ENCODE data around the gene YEATS2. TPM values are rescaled to one million over a fixed set of nuclear protein-coding genes. Genes with fewer than 3 reads are reported as not detected.

Gene YEATS2
- total RNA-seq, 2 donors from 2014 or later, result 9.2 to 12.6 TPM

- H3K27me3 ChIP-seq, result no peaks in the 10 kb centered on the region
- no peak for TF ChIP-seq CTCF (IDR thresholded peaks at IDR 0.05)
- no peak overlapping the region for H3K27ac ChIP-seq
- peaks cover 44% of the 10 kb centered on the region for H3K36me3 ChIP-seq
- no peak overlapping the region for H3K4me3 ChIP-seq
- DNase-seq (ENCODE audit: low spot score), result no peak
- no peaks in the 10 kb centered on the region for H3K9me3 ChIP-seq
- H3K4me1 ChIP-seq, result no peaks in the 10 kb centered on the region
Observed at GRCh38 chr3:183833516-183833915, 135.9 kb downstream of the YEATS2 start.

- H3K4me3 ChIP-seq, result no peak overlapping the region
- DNase-seq (ENCODE audit: low spot score), result no peak
- H3K36me3 ChIP-seq, result peaks cover 65% of the 10 kb centered on the region
- H3K27ac ChIP-seq, result no peak overlapping the region
- H3K27me3 ChIP-seq, result no peaks in the 10 kb centered on the region
- H3K9me3 ChIP-seq, result no peaks in the 10 kb centered on the region
- TF ChIP-seq CTCF (IDR thresholded peaks at IDR 0.05), result no peak
- H3K4me1 ChIP-seq, result no peaks in the 10 kb centered on the region
Observed at GRCh38 chr3:183837390-183837789, 139.8 kb downstream of the YEATS2 start.

GRCh38 chr3:183837894-183838293 is 140.3 kb downstream of the YEATS2 start:
- H3K36me3 ChIP-seq, result peaks cover 63% of the 10 kb centered on the region
- no peak overlapping the region for H3K27ac ChIP-seq
- H3K4me3 ChIP-seq, result no peak overlapping the region
- no peaks in the 10 kb centered on the region for H3K4me1 ChIP-seq
- TF ChIP-seq CTCF (IDR thresholded peaks at IDR 0.05), result no peak
- no peaks in the 10 kb centered on the region for H3K9me3 ChIP-seq
- no peak for DNase-seq (ENCODE audit: low spot score)
- no peaks in the 10 kb centered on the region for H3K27me3 ChIP-seq

GRCh38 chr3:183839751-183840150 is 142.2 kb downstream of the YEATS2 start:
- Histone ChIP-seq H3K27ac (no peak overlapping the region), H3K9me3 (no peaks in the 10 kb centered on the region), H3K4me3 (no peak overlapping the region), H3K4me1 (no peaks in the 10 kb centered on the region), H3K27me3 (no peaks in the 10 kb centered on the region), H3K36me3 (peaks cover 69% of the 10 kb centered on the region)
- TF ChIP-seq CTCF (IDR thresholded peaks at IDR 0.05), result no peak
- no peak for DNase-seq (ENCODE audit: low spot score)

- Histone ChIP-seq H3K36me3 (peaks cover 79% of the 10 kb centered on the region), H3K4me1 (no peaks in the 10 kb centered on the region), H3K4me3 (no peak overlapping the region), H3K9me3 (no peaks in the 10 kb centered on the region), H3K27ac (no peak overlapping the region), H3K27me3 (no peaks in the 10 kb centered on the region)
- TF ChIP-seq CTCF (IDR thresholded peaks at IDR 0.05), result no peak
- no peak for DNase-seq (ENCODE audit: low spot score)
Observed at GRCh38 chr3:183844606-183845005, 147.0 kb downstream of the YEATS2 start.

GRCh38 chr3:183845090-183845489 is 147.5 kb downstream of the YEATS2 start:
- TF ChIP-seq CTCF (IDR thresholded peaks at IDR 0.05), result no peak
- DNase-seq (ENCODE audit: low spot score), result no peak
- H3K36me3 ChIP-seq, result peaks cover 74% of the 10 kb centered on the region

More at GRCh38 chr3:183845090-183845489, 147.5 kb downstream of the YEATS2 start:
- Histone ChIP-seq H3K9me3 (no peaks in the 10 kb centered on the region), H3K4me1 (no peaks in the 10 kb centered on the region), H3K27me3 (no peaks in the 10 kb centered on the region), H3K4me3 (no peak overlapping the region), H3K27ac (no peak overlapping the region)

Measured in right atrium auricular region (tissue), 2 donors.